HUES48 (cell line): ENCODE data around the gene KLHL1.

ENCODE experiments used
- H3K27ac ChIP-seq: one replicate; pipeline ENCODE4 v1.7.0; 2013; ENCODE audit warnings: low read depth, low read length, inconsistent platforms
- H3K27me3 ChIP-seq: 2 replicates; pipeline ENCODE4 v1.6.1; 2013; ENCODE audit warnings: mild to moderate bottlenecking, low read length; ENCODE audit not compliant: control insufficient read depth, insufficient read depth
- H3K36me3 ChIP-seq: 2 replicates; pipeline ENCODE4 v1.6.1; 2013; ENCODE audit warnings: low read length; ENCODE audit not compliant: control insufficient read depth, insufficient read depth
- H3K4me1 ChIP-seq: 2 replicates; pipeline ENCODE4 v1.6.1; 2013; ENCODE audit warnings: mild to moderate bottlenecking, low read length; ENCODE audit not compliant: control insufficient read depth, insufficient read depth
- H3K4me3 ChIP-seq: 2 replicates; pipeline ENCODE4 v1.5.1; 2013; ENCODE audit warnings: mild to moderate bottlenecking, low read depth, low read length
- H3K9ac ChIP-seq: 2 replicates; pipeline ENCODE4 v1.6.1; 2013; ENCODE audit warnings: mild to moderate bottlenecking, low read depth, low read length, moderate library complexity
- H3K9me3 ChIP-seq: 2 replicates; pipeline ENCODE4 v1.6.1; 2013; ENCODE audit warnings: low read length; ENCODE audit not compliant: control insufficient read depth, insufficient read depth

Gene KLHL1

GRCh38 chr13:70090036-70090723 is 18.1 kb downstream of the KLHL1 start:
- Histone ChIP-seq H3K4me3 (no peak overlapping the region), H3K9ac (no peak overlapping the region)

GRCh38 chr13:70088926-70089325 is 19.3 kb downstream of the KLHL1 start:
- Histone ChIP-seq H3K9me3 (no peaks in the 10 kb centered on the region), H3K27ac (no peak overlapping the region), H3K9ac (no peak overlapping the region; the same call in 1 of the 2 replicates), H3K36me3 (no peaks in the 10 kb centered on the region), H3K4me3 (peak overlapping the region; percentile 32; the same call in 1 of the 2 replicates), H3K4me1 (peaks cover 11% of the 10 kb centered on the region; the same call in 1 of the 2 replicates), H3K27me3 (no peaks in the 10 kb centered on the region)

More at GRCh38 chr13:70090036-70090723, 18.1 kb downstream of the KLHL1 start:
- Histone ChIP-seq H3K27me3 (no peaks in the 10 kb centered on the region), H3K9me3 (no peaks in the 10 kb centered on the region), H3K4me1 (peaks cover 11% of the 10 kb centered on the region; the same call in 1 of the 2 replicates), H3K36me3 (no peaks in the 10 kb centered on the region), H3K27ac (no peak overlapping the region)

GRCh38 chr13:70087247-70087646 is 21.0 kb downstream of the KLHL1 start:
- Histone ChIP-seq H3K4me3 (no peak overlapping the region), H3K36me3 (no peaks in the 10 kb centered on the region), H3K27ac (no peak overlapping the region), H3K27me3 (no peaks in the 10 kb centered on the region), H3K9ac (no peak overlapping the region), H3K4me1 (peaks cover 11% of the 10 kb centered on the region; the same call in 1 of the 2 replicates), H3K9me3 (no peaks in the 10 kb centered on the region)

GRCh38 chr13:70080012-70080411 is 28.2 kb downstream of the KLHL1 start:
- Histone ChIP-seq H3K4me3 (no peak overlapping the region), H3K36me3 (no peaks in the 10 kb centered on the region), H3K27ac (no peak overlapping the region), H3K9ac (no peak overlapping the region), H3K27me3 (no peaks in the 10 kb centered on the region), H3K4me1 (no peaks in the 10 kb centered on the region), H3K9me3 (no peaks in the 10 kb centered on the region)

GRCh38 chr13:70054572-70054971 is 53.7 kb downstream of the KLHL1 start:
- H3K4me3 ChIP-seq: no peak overlapping the region

GRCh38 chr13:70051531-70051930 is 56.7 kb downstream of the KLHL1 start:
- no peaks in the 10 kb centered on the region for H3K4me1 ChIP-seq

More at GRCh38 chr13:70054572-70054971, 53.7 kb downstream of the KLHL1 start:
- Histone ChIP-seq H3K27ac (no peak overlapping the region), H3K27me3 (no peaks in the 10 kb centered on the region), H3K4me1 (no peaks in the 10 kb centered on the region), H3K9ac (no peak overlapping the region), H3K36me3 (no peaks in the 10 kb centered on the region), H3K9me3 (no peaks in the 10 kb centered on the region)

GRCh38 chr13:70043685-70044084 is 64.6 kb downstream of the KLHL1 start:
- Histone ChIP-seq H3K9me3 (no peaks in the 10 kb centered on the region), H3K36me3 (no peaks in the 10 kb centered on the region), H3K27me3 (no peaks in the 10 kb centered on the region), H3K4me3 (no peak overlapping the region), H3K9ac (no peak overlapping the region), H3K4me1 (no peaks in the 10 kb centered on the region), H3K27ac (no peak overlapping the region)

More at GRCh38 chr13:70051531-70051930, 56.7 kb downstream of the KLHL1 start:
- Histone ChIP-seq H3K27ac (no peak overlapping the region), H3K36me3 (no peaks in the 10 kb centered on the region), H3K9me3 (no peaks in the 10 kb centered on the region), H3K27me3 (no peaks in the 10 kb centered on the region), H3K4me3 (no peak overlapping the region), H3K9ac (no peak overlapping the region)

- no peaks in the 10 kb centered on the region for H3K4me1 ChIP-seq
- no peak overlapping the region for H3K4me3 ChIP-seq
- H3K36me3 ChIP-seq: no peaks in the 10 kb centered on the region
- no peak overlapping the region for H3K27ac ChIP-seq
- no peaks in the 10 kb centered on the region for H3K9me3 ChIP-seq
- H3K27me3 ChIP-seq: no peaks in the 10 kb centered on the region
- H3K9ac ChIP-seq: no peak overlapping the region
These were observed 66.1 kb downstream of the KLHL1 start for GRCh38 chr13:70042193-70042592.

- no peaks in the 10 kb centered on the region for H3K27me3 ChIP-seq
- H3K27ac ChIP-seq: no peak overlapping the region
- H3K9me3 ChIP-seq: no peaks in the 10 kb centered on the region
- no peaks in the 10 kb centered on the region for H3K36me3 ChIP-seq
- no peaks in the 10 kb centered on the region for H3K4me1 ChIP-seq
- no peak overlapping the region for H3K4me3 ChIP-seq
- H3K9ac ChIP-seq: no peak overlapping the region
These were observed 74.0 kb downstream of the KLHL1 start for GRCh38 chr13:70034286-70034685.

- Histone ChIP-seq H3K9ac (no peak overlapping the region), H3K9me3 (no peaks in the 10 kb centered on the region), H3K36me3 (no peaks in the 10 kb centered on the region)
These were observed 80.7 kb downstream of the KLHL1 start for GRCh38 chr13:70027551-70027950.

GRCh38 chr13:70023516-70023915 is 84.7 kb downstream of the KLHL1 start:
- H3K4me1 ChIP-seq: no peaks in the 10 kb centered on the region
- no peaks in the 10 kb centered on the region for H3K9me3 ChIP-seq
- H3K9ac ChIP-seq: no peak overlapping the region
- H3K27me3 ChIP-seq: no peaks in the 10 kb centered on the region
- H3K27ac ChIP-seq: no peak overlapping the region
- no peaks in the 10 kb centered on the region for H3K36me3 ChIP-seq
- no peak overlapping the region for H3K4me3 ChIP-seq

More at GRCh38 chr13:70027551-70027950, 80.7 kb downstream of the KLHL1 start:
- Histone ChIP-seq H3K4me1 (no peaks in the 10 kb centered on the region), H3K4me3 (no peak overlapping the region), H3K27me3 (no peaks in the 10 kb centered on the region), H3K27ac (no peak overlapping the region)
